HCT116 (cell line): ENCODE results near the gene TMEM131. TPM values are rescaled to one million over a fixed set of nuclear protein-coding genes. Genes with fewer than 3 reads are reported as not detected.

Source experiments
- ATAC-seq: fragments of 200-7000 bp; cut with Tn5 transposase; 2 replicates; pipeline ENCODE4 v1.9.1; 2020; ENCODE audit warnings: mild to moderate bottlenecking, moderate library complexity
- BruUV-seq: library from RNA; stranded (reverse); fragments of 400-500 nt; replicated peaks from 2 replicates; lab custom pipeline; 2021; lab: Mats Ljungman, UMichigan
- CTCF ChIA-PET: fragments of 300-600 bp; sonication (Branson Sonifier 250); formaldehyde crosslinking; loops from one replicate; lab custom pipeline; 2021; ENCODE audit warnings: antibody characterized with exemption; lab: Charles Lee
- POLR2A ChIA-PET: fragments of 300-600, 350-600 bp; sonication (Branson Sonifier 250); formaldehyde crosslinking; loops from one replicate; lab custom pipeline; 2021; ENCODE audit warnings: antibody characterized with exemption; lab: Charles Lee
- RAD21 ChIA-PET, 2 experiments: fragments of 300-600 bp; sonication (Branson Sonifier 250); formaldehyde crosslinking; loops; one replicate each; lab custom pipeline; 2023; ENCODE audit warnings: low total read pairs in 2 of 2; ENCODE audit not compliant: uncharacterized antibody in 2 of 2, unreplicated experiment in 2 of 2, low non-redundant PET in 1 of 2; lab: Charles Lee
- DNase-seq: peaks from one replicate; pipeline ENCODE4 v3.0.0-alpha.2; 2010; ENCODE audit warnings: low read depth, low spot score
- H2AFZ ChIP-seq: fragments of 200-600 bp; shearing (Covaris generic), sonication (generic); 2 replicates; pipeline ENCODE4 v1.6.1; 2017; ENCODE audit warnings: low read depth, mixed run types, mixed read lengths, antibody characterized with exemption, low read length; ENCODE audit not compliant: poor library complexity, severe bottlenecking
- H3K27ac ChIP-seq: 2 replicates; pipeline ENCODE4 v1.5.1; 2012; ENCODE audit warnings: low read depth, low read length
- H3K27me3 ChIP-seq: fragments of 200-600 bp; sonication (generic); 2 replicates; pipeline ENCODE4 v1.6.1; 2016; ENCODE audit warnings: mixed run types, low read length, mixed read lengths; ENCODE audit not compliant: insufficient read depth
- H3K36me3 ChIP-seq, 2 experiments: fragments of 200-500 bp in 1 of 2; fragments of 200-600 bp in 1 of 2; sonication (Bioruptor generic) in 1 of 2; sonication (generic) in 1 of 2; 2 replicates each; pipeline versions ENCODE4 v1.5.1 to v1.6.1; 2014 to 2016; ENCODE audit warnings: low read length in 2 of 2, inconsistent platforms in 1 of 2, mixed read lengths in 1 of 2, mixed run types in 1 of 2; ENCODE audit not compliant: insufficient read depth in 2 of 2, control insufficient read depth in 1 of 2
- H3K4me1 ChIP-seq, 2 experiments: fragments of 200-600 bp in 1 of 2; sonication (generic) in 1 of 2; 2 replicates each; pipeline versions ENCODE4 v1.5.1 to v1.6.1; 2012 to 2017; ENCODE audit warnings: low read length in 2 of 2, inconsistent platforms in 1 of 2, mild to moderate bottlenecking in 1 of 2, mixed read lengths in 1 of 2, mixed run types in 1 of 2, moderate library complexity in 1 of 2; ENCODE audit not compliant: insufficient read depth in 2 of 2, control insufficient read depth in 1 of 2
- H3K4me2 ChIP-seq: fragments of 200-600 bp; sonication (generic); 2 replicates; pipeline ENCODE4 v1.6.1; 2017; ENCODE audit warnings: mixed run types, low read length, mixed read lengths
- H3K4me3 ChIP-seq, 2 experiments: fragments of 200-600 bp in 1 of 2; sonication (generic) in 1 of 2; replicated peaks in 1 of 2; 2 replicates each; pipeline ENCODE4 v1.5.1; 2011 to 2016; ENCODE audit warnings: low read length in 2 of 2, control low read depth in 1 of 2, low read depth in 1 of 2, mild to moderate bottlenecking in 1 of 2, mixed read lengths in 1 of 2, mixed run types in 1 of 2
- H3K79me2 ChIP-seq: fragments of 200-600 bp; sonication (generic); 2 replicates; pipeline ENCODE4 v1.6.1; 2017; ENCODE audit warnings: mild to moderate bottlenecking, mixed run types, low read length, moderate library complexity, mixed read lengths; ENCODE audit not compliant: insufficient read depth
- H3K9ac ChIP-seq: fragments of 200-600 bp; sonication (generic); 2 replicates; pipeline ENCODE4 v1.6.1; 2016; ENCODE audit warnings: low read length, mixed read lengths
- H3K9me2 ChIP-seq: fragments of 200-600 bp; sonication (generic), shearing (Covaris generic); 2 replicates; pipeline ENCODE4 v1.6.1; 2017; ENCODE audit warnings: mixed run types, mild to moderate bottlenecking, moderate library complexity; ENCODE audit not compliant: insufficient read depth
- H3K9me3 ChIP-seq, 2 experiments: fragments of 200-500 bp in 1 of 2; fragments of 200-600 bp in 1 of 2; sonication (Bioruptor generic) in 1 of 2; sonication (generic) in 1 of 2; 2 replicates each; pipeline ENCODE4 v1.6.1; 2014 to 2017; ENCODE audit warnings: low read length in 2 of 2, mixed read lengths in 2 of 2, inconsistent platforms in 1 of 2, low read depth in 1 of 2, mild to moderate bottlenecking in 1 of 2, mixed run types in 1 of 2, moderate library complexity in 1 of 2; ENCODE audit not compliant: control insufficient read depth in 1 of 2, insufficient read depth in 1 of 2
- H4K20me1 ChIP-seq: fragments of 200-600 bp; sonication (generic), shearing (Covaris generic); 2 replicates; pipeline ENCODE4 v1.6.1; 2017; ENCODE audit warnings: mixed run types, mild to moderate bottlenecking, moderate library complexity; ENCODE audit not compliant: insufficient read depth
- ATF3 ChIP-seq: IDR thresholded peaks from 2 replicates; pipeline ENCODE4 v1.6.1; 2012
- CBX3 ChIP-seq: IDR thresholded peaks from 2 replicates; pipeline ENCODE4 v1.6.1; 2012; ENCODE audit warnings: low read depth
- EGR1 ChIP-seq: IDR thresholded peaks from 2 replicates; pipeline ENCODE4 v1.6.1; 2012; ENCODE audit warnings: low read depth
- ELF1 ChIP-seq: IDR thresholded peaks from 2 replicates; pipeline ENCODE4 v1.6.1; 2012; ENCODE audit warnings: low read depth, borderline replicate concordance
- EZH2 ChIP-seq: fragments of 200-600 bp; sonication (generic); IDR thresholded peaks from 2 replicates; pipeline ENCODE4 v1.6.1; 2017; ENCODE audit warnings: antibody characterized with exemption, mixed run types
- JUND ChIP-seq: IDR thresholded peaks from 2 replicates; pipeline ENCODE4 v1.6.1; 2012
- MAX ChIP-seq: IDR thresholded peaks from 2 replicates; pipeline ENCODE4 v1.6.1; 2012
- POLR2AphosphoS5 ChIP-seq: IDR thresholded peaks from 2 replicates; pipeline ENCODE4 v1.6.1; 2011; ENCODE audit warnings: mild to moderate bottlenecking, low read depth, low read length, moderate library complexity
- REST ChIP-seq: IDR thresholded peaks from 2 replicates; pipeline ENCODE4 v1.6.1; 2012; ENCODE audit warnings: low read depth
- SIN3A ChIP-seq: IDR thresholded peaks from 2 replicates; pipeline ENCODE4 v1.6.1; 2012; ENCODE audit warnings: low read depth
- SP1 ChIP-seq: IDR thresholded peaks from 2 replicates; pipeline ENCODE4 v1.6.1; 2012; ENCODE audit warnings: low read depth
- YY1 ChIP-seq: IDR thresholded peaks from 2 replicates; pipeline ENCODE4 v1.6.1; 2011; ENCODE audit warnings: low read length, low read depth, moderate library complexity, mild to moderate bottlenecking; ENCODE audit not compliant: insufficient replicate concordance; ENCODE audit errors: extremely low read depth
- ZBTB33 ChIP-seq: IDR thresholded peaks from 2 replicates; pipeline ENCODE4 v1.6.1; 2011; ENCODE audit warnings: mild to moderate bottlenecking, low read length, moderate library complexity; ENCODE audit not compliant: insufficient replicate concordance; ENCODE audit errors: extremely low read depth
- ZFX ChIP-seq: fragments of 450-650 bp; IDR thresholded peaks from 2 replicates; pipeline ENCODE4 v1.6.1; 2017
- ZNF274 ChIP-seq: fragments of 200-500 bp; sonication (Bioruptor generic); IDR thresholded peaks from 2 replicates; pipeline ENCODE4 v1.6.1; 2014; ENCODE audit warnings: mild to moderate bottlenecking, low read depth, low read length, inconsistent platforms
- intact Hi-C: fragments of 100-400 bp; cut with micrococcal nuclease; formaldehyde crosslinking; loops from 2 replicates; pipeline ENCODE4 v1.10.0; 2022
- total RNA-seq: library from RNA; stranded (reverse); gene quantifications from one replicate; pipeline ENCODE4 v1.2.1, GENCODE V29; 2021; ENCODE audit not compliant: unreplicated experiment

Gene TMEM131
- total RNA-seq, 1 experiment from 2014 or later, result 51.5 TPM

GRCh38 chr2:97885841-97886240 lies 109.9 kb downstream of the TMEM131 start:
- no peak overlapping the region for H3K4me3 ChIP-seq
- H3K9ac ChIP-seq, result no peak overlapping the region
- H3K27me3 ChIP-seq, result no peaks in the 10 kb centered on the region
- BruUV-seq, result no TSS peak
- intact Hi-C loops, result no loop called here
- no peaks in the 10 kb centered on the region for H3K79me2 ChIP-seq
- no peaks in the 10 kb centered on the region; a peak in 1 of 4 replicates for H3K4me1 ChIP-seq
- peaks cover 5 to 12% of the 10 kb centered on the region in 2 experiments; a peak in 1 of 4 replicates for H3K9me3 ChIP-seq
- no peak for TF ChIP-seq ATF3
- no peak for TF ChIP-seq EZH2
- no peak for TF ChIP-seq EGR1
- TF ChIP-seq ZBTB33, result no peak
- TF ChIP-seq CBX3, result peak; percentile 38; the same call in 1 of the 2 replicates
- no peak for TF ChIP-seq ZFX
- no peak for TF ChIP-seq SP1
- TF ChIP-seq, all 23 proteins: peak for 1
- Histone ChIP-seq H4K20me1 (no peaks in the 10 kb centered on the region), H3K27ac (no peak overlapping the region), H3K4me2 (no peak overlapping the region), H2AFZ (no peak overlapping the region), H3K36me3 (peaks cover 0 to 26% of the 10 kb centered on the region in 2 experiments; a peak in 3 of 4 replicates), H3K9me2 (no peaks in the 10 kb centered on the region)
- ChIA-PET RAD21 (no interaction called here), POLR2A (no interaction called here), CTCF (no interaction called here)
- ATAC-seq, result no peak
- no peak for DNase-seq

- H4K20me1 ChIP-seq, result no peaks in the 10 kb centered on the region
- intact Hi-C loops, result no loop called here
- CTCF ChIA-PET, result no interaction called here
- no peaks in the 10 kb centered on the region; a peak in 1 of 4 replicates for H3K36me3 ChIP-seq
- H3K4me3 ChIP-seq, result no peak overlapping the region
- no peaks in the 10 kb centered on the region for H3K9me3 ChIP-seq
- H3K4me1 ChIP-seq, result peaks cover 0 to 5% of the 10 kb centered on the region in 2 experiments; a peak in 3 of 4 replicates
- POLR2A ChIA-PET, result no interaction called here
- H3K9me2 ChIP-seq, result no peaks in the 10 kb centered on the region
- H3K9ac ChIP-seq, result no peak overlapping the region
- H3K27ac ChIP-seq, result no peak overlapping the region
- H3K4me2 ChIP-seq, result no peak overlapping the region
- no TSS peak for BruUV-seq
- RAD21 ChIA-PET, result no interaction called here
- H3K27me3 ChIP-seq, result no peaks in the 10 kb centered on the region
- DNase-seq (no peak), ATAC-seq (no peak)
- no peak overlapping the region for H2AFZ ChIP-seq
- peaks cover 23% of the 10 kb centered on the region for H3K79me2 ChIP-seq
- TF ChIP-seq CBX3 (no peak), EZH2 (no peak), ATF3 (no peak), POLR2AphosphoS5 (no peak), REST (no peak), SIN3A (no peak), YY1 (no peak), EGR1 (no peak), ELF1 (no peak), JUND (no peak), MAX (no peak), ZNF274 (no peak)
Observed at GRCh38 chr2:97880334-97880733, 115.4 kb downstream of the TMEM131 start.
